MCF 10A (cell line): ENCODE data around the gene TSKS. TPM values are rescaled to one million over a fixed set of nuclear protein-coding genes. Genes with fewer than 3 reads are reported as not detected.

Source experiments
- BruUV-seq: library from RNA; stranded (reverse); fragments of 400-500 nt; replicated peaks from 2 replicates; lab custom pipeline; 2021; lab: Mats Ljungman, UMichigan
- CTCF ChIA-PET: fragments of 300-600 bp; sonication (Branson Sonifier 250); formaldehyde crosslinking; extraction: SDS; loops from one replicate; lab custom pipeline; 2021; ENCODE audit warnings: antibody characterized with exemption, inconsistent platforms; lab: Yijun Ruan, JAX
- POLR2A ChIA-PET: fragments of 300-600, 350-650 bp; sonication (Branson Sonifier 250); formaldehyde crosslinking; extraction: SDS; loops from one replicate; lab custom pipeline; 2020; ENCODE audit warnings: antibody characterized with exemption, inconsistent platforms; lab: Yijun Ruan, JAX
- DNase-seq: peaks from one replicate; pipeline ENCODE4 v3.0.0-alpha.2; 2018; ENCODE audit not compliant: unreplicated experiment
- H3K27ac Mint-ChIP-seq: one replicate; pipeline ENCODE4 v1.8.0; 2022; ENCODE audit warnings: mild to moderate bottlenecking, low read depth, mixed read lengths; ENCODE audit not compliant: unreplicated experiment
- H3K27me3 Mint-ChIP-seq: one replicate; pipeline ENCODE4 v1.8.0; 2022; ENCODE audit warnings: mixed read lengths; ENCODE audit not compliant: insufficient read depth, unreplicated experiment
- H3K36me3 Mint-ChIP-seq: one replicate; pipeline ENCODE4 v1.8.0; 2022; ENCODE audit warnings: mild to moderate bottlenecking, moderate library complexity, mixed read lengths; ENCODE audit not compliant: insufficient read depth, unreplicated experiment
- H3K4me1 Mint-ChIP-seq: one replicate; pipeline ENCODE4 v1.8.0; 2022; ENCODE audit warnings: mixed read lengths; ENCODE audit not compliant: insufficient read depth, unreplicated experiment
- H3K4me3 Mint-ChIP-seq: one replicate; pipeline ENCODE4 v1.8.0; 2022; ENCODE audit warnings: mild to moderate bottlenecking, moderate library complexity, mixed read lengths; ENCODE audit not compliant: unreplicated experiment
- H3K9me3 Mint-ChIP-seq: one replicate; pipeline ENCODE4 v1.8.0; 2022; ENCODE audit warnings: mixed read lengths; ENCODE audit not compliant: unreplicated experiment
- CTCF ChIP-seq: fragments of 200-600 bp; IDR thresholded peaks from one replicate; pipeline ENCODE4 v1.8.0; 2022; ENCODE audit warnings: antibody characterized with exemption, mild to moderate bottlenecking; ENCODE audit not compliant: unreplicated experiment
- intact Hi-C: fragments of 100-400 bp; cut with micrococcal nuclease; formaldehyde crosslinking; loops from 2 replicates; pipeline ENCODE4 v1.14.1; 2022
- total RNA-seq: library from RNA; stranded (reverse); gene quantifications from 2 replicates; pipeline ENCODE4 v1.2.3, GENCODE V29; 2022

TSKS gene
- total RNA-seq, 1 experiment from 2014 or later, result not detected

- Mint-ChIP-seq H3K4me1 (peaks cover 7% of the 10 kb centered on the region), H3K36me3 (peaks cover 51% of the 10 kb centered on the region), H3K4me3 (no peak overlapping the region), H3K27ac (no peak overlapping the region), H3K27me3 (no peaks in the 10 kb centered on the region), H3K9me3 (no peaks in the 10 kb centered on the region)
- intact Hi-C loops, result no loop called here
- no TSS peak for BruUV-seq
- no peak for TF ChIP-seq CTCF
- POLR2A ChIA-PET, result no interaction called here
- CTCF ChIA-PET, result interaction anchor here (0.6 kb wide), 2 partner anchors 27 to 153 kb away, joined by 3 to 4 read pairs; no protein-coding TSS in a partner anchor
- DNase-seq, result no peak
These were observed 25.8 kb upstream of the TSKS start for GRCh38 chr19:49788857-49789256.

DNA sequence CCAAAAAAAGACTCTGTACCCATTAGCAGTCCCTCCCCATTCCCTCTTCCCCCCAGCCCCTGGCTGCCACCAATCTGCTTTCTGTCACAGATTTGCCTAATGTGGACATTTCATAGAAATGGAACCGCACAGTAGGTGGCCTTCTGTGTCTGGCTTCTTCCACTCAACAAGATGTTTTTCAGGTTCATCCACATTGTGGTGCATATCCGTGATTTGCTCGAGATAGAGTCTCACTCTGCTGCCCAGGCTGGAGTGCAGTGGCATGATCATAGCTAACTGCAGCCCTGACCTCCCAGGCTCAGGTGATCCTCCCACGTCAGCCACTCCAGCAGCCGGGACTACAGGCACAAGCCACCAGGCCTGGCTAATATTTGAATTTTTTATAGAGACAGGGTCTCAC is 24.6 kb upstream of the TSKS start:
- Mint-ChIP-seq H3K36me3 (peaks cover 57% of the 10 kb centered on the region), H3K9me3 (no peaks in the 10 kb centered on the region), H3K27ac (peak overlapping the region; percentile 46), H3K27me3 (no peaks in the 10 kb centered on the region), H3K4me3 (no peak overlapping the region), H3K4me1 (peaks cover 7% of the 10 kb centered on the region)
- no peak for TF ChIP-seq CTCF
- ChIA-PET CTCF (no interaction called here), POLR2A (interaction anchor here (0.9 kb wide), 1 partner anchor 30 kb away, joined by 3 read pairs; the partner anchor contains the start of gene MED25)
- intact Hi-C loops, result no loop called here
- no TSS peak for BruUV-seq
- DNase-seq, result no peak

- Mint-ChIP-seq H3K9me3 (no peaks in the 10 kb centered on the region), H3K27ac (peak overlapping the region; percentile 16), H3K27me3 (no peaks in the 10 kb centered on the region), H3K4me3 (no peak overlapping the region), H3K4me1 (peaks cover 7% of the 10 kb centered on the region), H3K36me3 (peaks cover 65% of the 10 kb centered on the region)
- ChIA-PET POLR2A (interaction anchor here (0.7 to 1.2 kb wide), 2 partner anchors 20 to 83 kb away, joined by 3 to 5 read pairs; partner anchors contain the start of gene AP2A1), CTCF (no interaction called here)
- no peak for TF ChIP-seq CTCF
- peak; percentile 21 for DNase-seq
- intact Hi-C loops, result no loop called here
- BruUV-seq, result no TSS peak
These were observed 23.3 kb upstream of the TSKS start for GRCh38 chr19:49786376-49786820.

DNA sequence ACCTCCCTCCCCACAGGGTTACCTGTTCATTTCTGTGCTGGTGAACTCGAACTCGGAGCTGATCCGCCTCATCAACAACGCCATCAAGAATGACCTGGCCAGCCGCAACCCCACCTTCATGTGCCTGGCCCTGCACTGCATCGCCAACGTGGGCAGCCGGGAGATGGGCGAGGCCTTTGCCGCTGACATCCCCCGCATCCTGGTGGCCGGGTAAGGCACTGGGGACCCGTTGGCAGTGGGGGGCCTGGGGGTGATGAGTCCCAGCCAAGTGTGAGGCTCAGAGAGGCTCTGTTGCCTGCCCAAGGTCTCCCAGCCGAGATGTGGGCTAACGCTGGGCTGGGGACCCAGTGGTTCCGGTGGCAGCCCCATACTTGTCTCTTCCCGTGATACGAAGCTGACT is 19.4 kb upstream of the TSKS start:
- H3K27me3 Mint-ChIP-seq, result no peaks in the 10 kb centered on the region
- peaks cover 55% of the 10 kb centered on the region for H3K36me3 Mint-ChIP-seq
- TSS peak; percentile 12 for BruUV-seq
- no peaks in the 10 kb centered on the region for H3K9me3 Mint-ChIP-seq
- intact Hi-C loops, result no loop called here
- TF ChIP-seq CTCF, result no peak
- ChIA-PET POLR2A (interaction anchor here (0.6 kb wide), 1 partner anchor 36 kb away, joined by 3 read pairs; no protein-coding TSS in a partner anchor), CTCF (interaction anchor here (1.1 kb wide), 1 partner anchor 102 kb away, joined by 3 read pairs; no protein-coding TSS in a partner anchor)
- no peak overlapping the region for H3K4me3 Mint-ChIP-seq
- H3K27ac Mint-ChIP-seq, result no peak overlapping the region
- H3K4me1 Mint-ChIP-seq, result peaks cover 7% of the 10 kb centered on the region
- no peak for DNase-seq
